Inferior parietal cortex (tissue), 1 donor: Measurements from ENCODE around the gene PCIF1.
"Not testable (repeated sequence)": the region's sequence is repeated elsewhere in the genome, so short reads cannot be mapped to it uniquely, and the experiment has no call there.

Experiments used
- DNase-seq: peaks from one replicate; pipeline ENCODE4 v3.0.0-alpha.2; 2016; ENCODE audit errors: extremely low spot score

PCIF1 gene

GRCh38 chr20:45934586-45935415 is at the start of gene PCIF1:
TSS of gene PCIF1 (plus strand) at chr20:45934683. CDS start at chr20:45939000, 4,317 bp downstream.
- peak; percentile 99 for DNase-seq

- no peak for DNase-seq
Measured at GRCh38 chr20:45886590-45887345, 47.7 kb upstream of the PCIF1 start.

- no peak for DNase-seq
Measured at GRCh38 chr20:45887346-45887715, 47.2 kb upstream of the PCIF1 start, which contains the start of gene SPATA25. TSS of gene SPATA25 (minus strand) at chr20:45887622. CDS start at chr20:45887590, 32 bp downstream.

GRCh38 chr20:45888681-45889080 is 45.8 kb upstream of the PCIF1 start:
- no peak for DNase-seq

- peak; percentile 63 for DNase-seq
Measured at GRCh38 chr20:45890077-45890984, 44.2 kb upstream of the PCIF1 start.

GRCh38 chr20:45890985-45891983 is 43.2 kb upstream of the PCIF1 start, which contains the start of the genes CTSA and NEURL2:
TSS of gene CTSA (plus strand) at chr20:45891335. CDS start at chr20:45891569, 234 bp downstream.
TSS of gene NEURL2 (minus strand) at chr20:45891208. CDS start at chr20:45890991, 217 bp downstream.
- DNase-seq, result peak; percentile 93

GRCh38 chr20:45892049-45892825 is 42.2 kb upstream of the PCIF1 start:
- DNase-seq, result no peak

GRCh38 chr20:45892828-45893500 is 41.5 kb upstream of the PCIF1 start:
- no peak for DNase-seq

- DNase-seq, result no peak
Measured at GRCh38 chr20:45893831-45894230, 40.7 kb upstream of the PCIF1 start.

GRCh38 chr20:45894797-45895196 is 39.7 kb upstream of the PCIF1 start:
- DNase-seq, result no peak

GRCh38 chr20:45896641-45897161 is 37.8 kb upstream of the PCIF1 start:
- DNase-seq, result no peak

GRCh38 chr20:45897289-45897688 is 37.2 kb upstream of the PCIF1 start:
- DNase-seq, result no peak

- DNase-seq, result no peak
Measured at GRCh38 chr20:45897692-45898091, 36.8 kb upstream of the PCIF1 start.

- no peak for DNase-seq
Measured at GRCh38 chr20:45898285-45898684, 36.2 kb upstream of the PCIF1 start.

GRCh38 chr20:45899046-45899835 is 35.2 kb upstream of the PCIF1 start:
- DNase-seq, result no peak

- DNase-seq, result not testable (repeated sequence)
Measured at GRCh38 chr20:45901332-45901731, 33.2 kb upstream of the PCIF1 start.

GRCh38 chr20:45902199-45902701 is 32.2 kb upstream of the PCIF1 start:
- no peak for DNase-seq
